ENCODE measurements around the gene CA4. TPM values are rescaled to one million over a fixed set of nuclear protein-coding genes. Genes with fewer than 3 reads are reported as not detected.
"Not testable (repeated sequence)": the region's sequence is repeated elsewhere in the genome, so short reads cannot be mapped to it uniquely, and the experiment has no call there.

CA4 gene
- total RNA-seq (2022) (not detected in 2 replicates), Bru-seq, nascent RNA (not detected), BruChase-seq, experiment 1, labeled RNA remaining after a 6-hour chase (not detected), BruChase-seq, experiment 2, labeled RNA remaining after a 2-hour chase (not detected)
- long read RNA-seq = 0 reads

DNA sequence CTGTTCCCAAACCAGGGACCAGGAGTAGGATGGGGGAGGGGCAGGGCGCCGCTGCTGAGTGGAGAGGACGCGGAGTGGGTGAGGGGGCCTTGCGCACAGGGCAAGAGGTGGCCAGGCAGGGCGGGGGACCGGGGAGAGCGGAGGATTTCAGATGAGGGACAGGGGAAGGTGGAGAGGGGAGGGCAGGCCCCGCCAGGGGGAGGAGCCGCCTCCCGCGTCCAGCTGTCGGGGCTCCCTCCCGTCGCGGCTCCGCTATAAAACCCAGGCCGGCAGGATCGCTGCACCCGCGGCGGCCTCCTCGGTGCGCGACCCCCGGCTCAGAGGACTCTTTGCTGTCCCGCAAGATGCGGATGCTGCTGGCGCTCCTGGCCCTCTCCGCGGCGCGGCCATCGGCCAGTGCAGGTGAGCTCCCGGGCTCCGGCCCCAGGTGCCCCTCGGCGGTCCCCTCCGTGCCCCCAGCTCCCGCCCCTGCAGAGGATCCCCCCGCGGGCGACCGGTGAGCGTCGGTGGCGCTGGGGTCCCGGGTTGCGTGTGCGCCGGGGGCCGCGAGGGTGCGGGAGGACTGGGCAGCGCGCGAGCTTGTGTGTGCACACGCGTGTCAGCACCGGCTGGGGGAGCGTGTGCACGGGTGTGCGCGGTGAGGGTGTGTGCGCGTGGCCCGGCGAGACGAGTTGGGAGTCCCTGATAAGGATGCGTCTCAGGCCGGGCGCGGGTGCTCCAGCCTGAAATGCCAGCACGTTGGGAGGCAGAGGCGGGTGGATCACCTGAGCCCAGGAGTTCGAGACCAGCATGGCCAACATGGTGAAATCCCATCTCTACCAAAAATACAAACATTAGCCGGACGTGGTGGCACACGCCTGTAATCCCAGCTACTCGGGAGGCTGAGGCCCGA, at the start of gene CA4:
CA4 (plus strand) TSS at position 283 of the 892 bp plus-strand sequence; CDS start at position 345, 62 bp downstream.
- TF ChIP-seq CTCF (IDR thresholded peaks at IDR 0.05; ENCODE audit: unreplicated experiment) = no peak
- Mint-ChIP-seq H3K4me3 (ENCODE audit: unreplicated experiment) (no peak within 1 kb of the TSS), H3K27ac (ENCODE audit: low read depth, unreplicated experiment) (no peak within 1 kb of the TSS), H3K36me3 (ENCODE audit: insufficient read depth, unreplicated experiment) (no peaks in the 10 kb centered on the region), H3K9me3 (ENCODE audit: unreplicated experiment) (no peaks in the 10 kb centered on the region), H3K4me1 (ENCODE audit: insufficient read depth, unreplicated experiment) (no peaks in the 10 kb centered on the region), H3K27me3 (ENCODE audit: insufficient read depth, unreplicated experiment) (peaks cover 32% of the 10 kb centered on the region)
- no TSS peak for BruUV-seq (replicated peaks)
- CTCF ChIA-PET = interaction anchor here (1.7 kb wide), 1 partner anchor 8 kb away, joined by 5 read pairs; no protein-coding TSS in a partner anchor
- no peak for DNase-seq (ENCODE audit: unreplicated experiment)
- POLR2A ChIA-PET = interaction anchor here (0.6 kb wide), 1 partner anchor 92 kb away, joined by 3 read pairs; no protein-coding TSS in a partner anchor
- intact Hi-C loops (cut with micrococcal nuclease) = loop anchor here (10.0 kb wide), 1 partner anchor 85 kb away; no protein-coding TSS in a partner anchor

DNA sequence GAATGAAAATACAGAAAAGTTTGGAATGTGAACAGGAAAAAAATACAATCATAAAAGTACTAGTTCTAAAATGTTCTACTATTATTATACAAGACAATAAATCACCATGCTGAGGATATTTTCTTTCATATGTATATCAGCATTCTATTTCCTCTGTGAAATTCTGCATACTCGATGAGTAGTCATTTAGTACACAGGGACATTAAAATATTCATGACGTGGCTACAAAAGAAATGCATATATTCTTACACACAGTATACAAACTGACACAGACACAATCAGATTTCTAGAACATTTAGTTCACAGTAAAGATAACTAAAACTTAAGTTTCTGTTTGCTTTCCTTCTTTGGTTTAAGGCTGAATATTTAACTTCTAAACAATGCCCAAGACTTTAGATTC, 49.2 kb upstream of the CA4 start:
- H3K27me3 Mint-ChIP-seq (ENCODE audit: insufficient read depth, unreplicated experiment); H3K36me3 Mint-ChIP-seq (ENCODE audit: insufficient read depth, unreplicated experiment); intact Hi-C loops (cut with micrococcal nuclease); DNase-seq (ENCODE audit: unreplicated experiment); CTCF ChIA-PET; H3K9me3 Mint-ChIP-seq (ENCODE audit: unreplicated experiment); POLR2A ChIA-PET; H3K4me3 Mint-ChIP-seq (ENCODE audit: unreplicated experiment); BruUV-seq (replicated peaks); H3K27ac Mint-ChIP-seq (ENCODE audit: low read depth, unreplicated experiment); H3K4me1 Mint-ChIP-seq (ENCODE audit: insufficient read depth, unreplicated experiment): not testable (repeated sequence)

DNA sequence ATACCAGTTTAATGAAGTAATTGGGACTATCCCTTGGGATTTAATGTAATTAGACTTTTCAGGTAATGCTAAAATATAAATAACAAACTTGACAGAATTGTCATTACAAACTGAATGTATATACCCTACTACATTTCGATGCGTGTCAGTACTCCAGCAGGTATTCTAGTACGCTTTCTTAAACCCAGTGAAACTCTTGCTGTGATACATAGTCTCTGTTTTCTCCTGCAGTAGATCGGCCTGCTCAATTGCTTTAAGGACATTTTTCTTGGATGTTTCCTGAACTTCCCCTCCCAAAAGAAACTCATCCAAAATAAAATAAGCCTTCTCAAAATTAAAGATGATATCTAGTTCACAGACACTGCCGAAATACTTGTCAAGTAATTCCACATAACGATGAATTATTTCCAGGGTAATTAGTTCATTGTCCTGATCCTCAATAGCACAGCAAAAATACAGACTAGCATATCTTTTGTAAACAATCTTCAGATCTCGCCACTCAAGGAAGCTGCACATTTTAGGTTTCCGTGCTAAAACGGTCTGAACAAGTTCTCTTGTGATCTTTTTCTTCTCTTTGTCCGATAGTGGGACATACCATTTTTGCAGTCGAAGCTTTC, 47.6 kb upstream of the CA4 start:
- intact Hi-C loops (cut with micrococcal nuclease); H3K4me3 Mint-ChIP-seq (ENCODE audit: unreplicated experiment): not testable (repeated sequence)

GRCh38 chr17:60102632-60103096, 47.1 kb upstream of the CA4 start:
- no peaks in the 10 kb centered on the region for H3K27me3 Mint-ChIP-seq (ENCODE audit: insufficient read depth, unreplicated experiment)
- DNase-seq (ENCODE audit: unreplicated experiment) = no peak
- BruUV-seq (replicated peaks) = no TSS peak
- no peak for TF ChIP-seq CTCF (IDR thresholded peaks at IDR 0.05; ENCODE audit: unreplicated experiment)
- no peak overlapping the region for H3K27ac Mint-ChIP-seq (ENCODE audit: low read depth, unreplicated experiment)
- no peaks in the 10 kb centered on the region for H3K9me3 Mint-ChIP-seq (ENCODE audit: unreplicated experiment)
- H3K36me3 Mint-ChIP-seq (ENCODE audit: insufficient read depth, unreplicated experiment) = no peaks in the 10 kb centered on the region
- intact Hi-C loops (cut with micrococcal nuclease) = no loop called here
- ChIA-PET CTCF (no interaction called here), POLR2A (no interaction called here)
- no peaks in the 10 kb centered on the region for H3K4me1 Mint-ChIP-seq (ENCODE audit: insufficient read depth, unreplicated experiment)
- H3K4me3 Mint-ChIP-seq (ENCODE audit: unreplicated experiment) = no peak overlapping the region

More for the DNA sequence above, 47.6 kb upstream of the CA4 start:
- H3K36me3 Mint-ChIP-seq (ENCODE audit: insufficient read depth, unreplicated experiment); CTCF ChIA-PET; POLR2A ChIA-PET; DNase-seq (ENCODE audit: unreplicated experiment); BruUV-seq (replicated peaks); H3K9me3 Mint-ChIP-seq (ENCODE audit: unreplicated experiment); H3K4me1 Mint-ChIP-seq (ENCODE audit: insufficient read depth, unreplicated experiment); H3K27ac Mint-ChIP-seq (ENCODE audit: low read depth, unreplicated experiment); H3K27me3 Mint-ChIP-seq (ENCODE audit: insufficient read depth, unreplicated experiment): not testable (repeated sequence)

GRCh38 chr17:60103957-60104356, 45.8 kb upstream of the CA4 start:
- Mint-ChIP-seq H3K4me3 (ENCODE audit: unreplicated experiment) (no peak overlapping the region), H3K9me3 (ENCODE audit: unreplicated experiment) (no peaks in the 10 kb centered on the region), H3K27ac (ENCODE audit: low read depth, unreplicated experiment) (no peak overlapping the region), H3K36me3 (ENCODE audit: insufficient read depth, unreplicated experiment) (no peaks in the 10 kb centered on the region), H3K4me1 (ENCODE audit: insufficient read depth, unreplicated experiment) (no peaks in the 10 kb centered on the region), H3K27me3 (ENCODE audit: insufficient read depth, unreplicated experiment) (no peaks in the 10 kb centered on the region)
- ChIA-PET CTCF (no interaction called here), POLR2A (no interaction called here)
- intact Hi-C loops (cut with micrococcal nuclease) = no loop called here
- DNase-seq (ENCODE audit: unreplicated experiment) = no peak
- TF ChIP-seq CTCF (IDR thresholded peaks at IDR 0.05; ENCODE audit: unreplicated experiment) = no peak
- no TSS peak for BruUV-seq (replicated peaks)
